K562 treated with DMSO at 1 percent for 12 hours (cell line): ENCODE measurements around the gene TARS2. TPM values are rescaled to one million over a fixed set of nuclear protein-coding genes. Genes with fewer than 3 reads are reported as not detected.

ENCODE experiments used
- total RNA-seq: library from RNA; unstranded; fragments of 300-600 nt; gene quantifications from 2 replicates; pipeline ENCODE4 v1.2.3, GENCODE V29; 2022; ENCODE audit not compliant: insufficient read depth

The TARS2 gene, protein sequence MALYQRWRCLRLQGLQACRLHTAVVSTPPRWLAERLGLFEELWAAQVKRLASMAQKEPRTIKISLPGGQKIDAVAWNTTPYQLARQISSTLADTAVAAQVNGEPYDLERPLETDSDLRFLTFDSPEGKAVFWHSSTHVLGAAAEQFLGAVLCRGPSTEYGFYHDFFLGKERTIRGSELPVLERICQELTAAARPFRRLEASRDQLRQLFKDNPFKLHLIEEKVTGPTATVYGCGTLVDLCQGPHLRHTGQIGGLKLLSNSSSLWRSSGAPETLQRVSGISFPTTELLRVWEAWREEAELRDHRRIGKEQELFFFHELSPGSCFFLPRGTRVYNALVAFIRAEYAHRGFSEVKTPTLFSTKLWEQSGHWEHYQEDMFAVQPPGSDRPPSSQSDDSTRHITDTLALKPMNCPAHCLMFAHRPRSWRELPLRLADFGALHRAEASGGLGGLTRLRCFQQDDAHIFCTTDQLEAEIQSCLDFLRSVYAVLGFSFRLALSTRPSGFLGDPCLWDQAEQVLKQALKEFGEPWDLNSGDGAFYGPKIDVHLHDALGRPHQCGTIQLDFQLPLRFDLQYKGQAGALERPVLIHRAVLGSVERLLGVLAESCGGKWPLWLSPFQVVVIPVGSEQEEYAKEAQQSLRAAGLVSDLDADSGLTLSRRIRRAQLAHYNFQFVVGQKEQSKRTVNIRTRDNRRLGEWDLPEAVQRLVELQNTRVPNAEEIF
- total RNA-seq = 43.1 and 48.3 TPM in 2 replicates

DNA sequence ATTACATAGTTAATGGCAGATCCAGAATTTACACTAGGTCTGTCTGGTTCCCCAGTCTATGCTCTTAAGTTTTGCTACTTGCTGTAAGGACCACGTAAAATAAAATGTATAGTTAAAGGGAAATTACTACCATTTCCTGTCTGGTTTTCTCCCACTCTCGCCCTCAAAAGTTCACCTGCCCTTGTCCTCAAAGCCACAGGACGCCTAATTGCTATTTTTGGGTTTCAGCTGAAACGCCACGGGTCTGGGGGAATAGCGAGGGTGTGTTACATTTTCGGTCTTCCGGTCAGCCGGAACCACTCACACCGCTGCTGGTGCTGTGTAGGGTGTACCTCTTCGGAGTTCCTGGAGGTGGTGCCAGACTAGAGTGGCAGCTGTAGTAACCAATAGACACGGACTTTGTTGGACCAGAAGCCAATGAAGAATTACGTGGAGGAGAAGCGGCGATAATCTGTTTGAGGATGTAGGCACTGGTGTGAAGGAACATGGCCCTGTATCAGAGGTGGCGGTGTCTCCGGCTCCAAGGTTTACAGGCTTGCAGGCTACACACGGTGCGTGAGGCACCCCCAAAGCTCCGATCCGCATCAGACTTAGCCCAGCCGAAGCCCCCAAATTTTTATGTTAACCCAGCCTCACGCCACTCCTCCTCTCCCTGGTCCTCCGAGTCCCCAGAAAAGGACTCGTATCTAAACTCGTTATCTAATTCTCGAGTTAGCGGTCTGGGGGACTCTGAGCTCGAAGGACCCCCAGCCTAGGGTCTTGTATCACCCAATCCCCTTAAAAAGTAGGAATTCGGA is at the start of gene TARS2:
TARS2 (plus strand) TSS at position 454 of the 797 bp plus-strand sequence; CDS start at position 486, 32 bp downstream.

DNA sequence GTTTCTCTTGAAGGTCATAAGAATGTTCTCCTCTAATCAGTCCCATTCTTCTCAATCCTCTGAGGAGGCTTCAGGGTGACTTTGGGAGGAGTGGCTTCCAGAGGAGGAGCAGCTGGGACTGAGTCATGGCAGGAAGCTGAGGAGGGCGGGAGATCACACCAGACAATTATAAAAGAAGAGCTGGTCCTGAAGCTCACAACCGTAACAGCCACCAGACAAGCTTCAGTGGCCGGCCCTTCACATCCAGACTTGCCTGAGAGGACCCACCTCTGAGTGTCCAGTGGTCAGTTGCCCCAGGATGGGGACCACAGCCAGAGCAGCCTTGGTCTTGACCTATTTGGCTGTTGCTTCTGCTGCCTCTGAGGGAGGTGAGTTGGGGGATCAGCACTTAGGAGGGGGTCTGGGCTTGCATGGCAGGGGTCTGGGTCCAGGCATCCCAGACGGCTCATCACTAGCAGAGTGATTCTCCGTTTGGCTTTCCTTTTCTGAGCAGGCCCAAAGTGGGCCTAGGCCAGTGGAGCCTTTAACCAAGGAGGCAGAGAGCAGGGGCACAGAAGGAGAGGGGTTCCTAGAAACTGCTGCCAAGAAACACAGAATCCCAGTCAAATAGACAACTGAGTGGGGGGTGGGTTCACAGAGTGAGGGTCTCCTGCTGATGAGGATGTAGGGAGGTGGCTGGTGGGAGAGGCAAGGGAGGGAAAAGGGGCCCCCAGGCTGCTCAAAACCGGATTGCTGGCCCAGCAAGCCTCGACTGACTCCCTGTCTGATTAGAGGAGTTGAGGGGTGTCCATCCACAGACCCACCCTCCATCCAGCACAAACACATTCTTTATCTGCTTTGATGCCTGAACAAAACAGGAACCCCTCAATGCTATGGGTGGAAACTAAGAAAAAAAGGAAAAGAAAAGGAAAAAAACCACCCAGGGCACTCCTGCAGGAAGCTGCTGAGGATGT is 21.0 kb downstream of the TARS2 start, which contains the start of gene ECM1:
ECM1 (plus strand) TSS at position 198 of the 953 bp plus-strand sequence; CDS start at position 299, 101 bp downstream.

DNA sequence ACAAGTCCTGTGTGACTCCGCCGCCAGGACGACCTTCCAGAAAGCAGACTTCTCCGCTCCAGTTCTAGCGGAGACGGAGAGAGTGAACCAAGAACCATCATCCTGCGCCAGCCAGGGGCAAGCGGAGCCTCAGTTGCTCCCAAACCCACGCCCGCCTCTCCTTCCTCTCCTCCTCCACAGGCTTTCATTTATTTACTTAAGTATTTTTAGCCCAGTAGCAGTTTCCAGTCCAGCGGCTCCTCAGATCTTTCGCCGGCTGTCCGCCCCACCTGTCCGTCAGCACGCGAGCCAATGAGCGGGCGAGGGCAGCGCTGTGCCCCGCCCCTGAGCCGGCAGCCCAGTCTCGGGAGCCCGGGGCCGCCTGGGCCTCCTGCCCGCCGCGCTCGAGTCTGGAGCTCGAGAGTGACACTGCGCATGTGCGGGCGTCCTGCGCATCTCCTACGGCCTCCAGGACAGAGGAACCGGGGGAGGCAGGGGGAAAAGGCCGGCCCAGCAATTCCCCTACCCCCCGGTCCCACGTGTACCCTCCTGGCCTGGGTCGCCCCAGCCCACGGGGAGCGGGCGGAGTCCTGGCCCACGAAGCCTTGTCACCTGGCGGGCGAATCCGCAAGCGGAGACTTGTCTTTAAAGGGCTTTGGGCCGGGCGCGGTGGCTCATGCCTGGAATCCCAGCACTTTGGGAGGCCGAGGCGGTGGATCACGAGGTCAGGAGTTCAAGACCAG is 28.3 kb downstream of the TARS2 start, which contains the start of gene FALEC:
FALEC (plus strand) TSS at position 425 of the 722 bp plus-strand sequence.

DNA sequence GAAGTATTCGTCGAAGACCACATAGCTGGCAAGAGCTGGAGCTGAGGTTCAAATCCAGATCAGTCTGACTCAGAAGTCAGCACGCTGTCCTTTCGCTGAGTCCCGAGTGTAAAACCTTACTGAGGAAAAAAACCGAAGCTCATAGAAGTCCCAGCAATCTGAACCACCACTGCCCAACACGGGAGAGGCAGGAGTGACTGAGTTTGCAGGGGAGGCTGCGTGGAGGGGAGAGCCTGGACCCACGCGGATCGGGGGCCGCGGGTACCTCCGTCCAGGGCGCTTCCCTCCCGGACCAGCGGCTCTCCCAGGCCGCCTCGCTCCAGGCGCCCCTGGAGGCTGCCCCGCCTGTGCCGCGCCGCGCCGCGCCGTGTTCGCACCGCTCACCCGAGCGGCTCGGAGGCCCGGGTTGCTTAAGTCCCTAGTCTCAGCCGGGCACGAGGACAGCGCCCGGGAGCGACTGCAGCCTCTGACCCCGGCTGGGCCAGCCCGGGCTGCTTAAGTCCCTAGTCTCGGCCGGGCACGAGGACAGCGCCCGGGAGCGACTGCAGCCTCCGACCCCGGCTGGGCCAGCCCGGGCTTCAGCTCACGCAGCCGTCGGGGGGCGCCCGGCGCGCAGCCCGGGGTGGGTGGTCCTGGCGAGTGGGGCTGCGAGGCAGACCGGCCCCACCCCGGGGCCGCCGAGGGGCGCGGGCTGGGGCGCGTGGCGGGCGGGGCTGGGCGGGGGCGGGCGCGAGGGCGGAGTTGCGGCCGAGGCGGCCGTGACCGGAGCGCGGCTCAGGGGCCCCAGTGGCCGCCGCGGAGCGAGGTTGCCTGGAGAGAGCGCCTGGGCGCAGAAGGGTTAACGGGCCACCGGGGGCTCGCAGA is 61.6 kb downstream of the TARS2 start, which contains the start of gene ADAMTSL4:
ADAMTSL4 (plus strand) TSS at position 777 of the 864 bp plus-strand sequence. CDS start 2,881 bp downstream, outside the sequence.

Other genes starting within 250 kb of the TARS2 start
- gene CA14, start 229.6 kb upstream of the TARS2 start, total RNA-seq = 1.4 and 1.9 TPM in 2 replicates
- gene APH1A, start 218.4 kb upstream of the TARS2 start, total RNA-seq = 95.7 and 98.4 TPM in 2 replicates
- 1.2 and 2.8 TPM in 2 replicates for gene C1orf54, start 214.6 kb upstream of the TARS2 start, total RNA-seq
- gene CIART, start 204.9 kb upstream of the TARS2 start, total RNA-seq = 0.38 TPM in 1 of 2 replicates, not detected in the other
- 56.4 and 63.0 TPM in 2 replicates for gene MRPS21, start 193.6 kb upstream of the TARS2 start, total RNA-seq
- 19.1 and 35.8 TPM in 2 replicates for gene PRPF3, start 165.9 kb upstream of the TARS2 start, total RNA-seq
- 3.7 and 20.0 TPM in 2 replicates for gene RPRD2, start 123.3 kb upstream of the TARS2 start, total RNA-seq
- gene ECM1, start 20.7 kb downstream of the TARS2 start, total RNA-seq = 16.6 and 26.1 TPM in 2 replicates
- not detected in 2 replicates for gene FALEC, start 28.3 kb downstream of the TARS2 start, total RNA-seq
- gene ADAMTSL4, start 62.0 kb downstream of the TARS2 start, total RNA-seq = 48.9 and 92.8 TPM in 2 replicates
- 39.2 and 95.7 TPM in 2 replicates for gene MCL1, start 92.2 kb downstream of the TARS2 start, total RNA-seq
- gene ENSA, start 142.2 kb downstream of the TARS2 start, total RNA-seq = 124 and 135 TPM in 2 replicates
- 10.3 and 28.4 TPM in 2 replicates for gene GOLPH3L, start 209.7 kb downstream of the TARS2 start, total RNA-seq
- gene HORMAD1, start 233.5 kb downstream of the TARS2 start, total RNA-seq = not detected in 2 replicates